Placental pericyte (primary cell): Measurements from ENCODE around the gene ENOX2. TPM values are rescaled to one million over a fixed set of nuclear protein-coding genes. Genes with fewer than 3 reads are reported as not detected.

Experiments
- total RNA-seq: library from RNA; depleted of rRNA; stranded (reverse); fragments of >200 nt; gene quantifications from 2 replicates; pipeline ENCODE4 v1.2.3, GENCODE V29; 2012

Gene ENOX2, protein sequence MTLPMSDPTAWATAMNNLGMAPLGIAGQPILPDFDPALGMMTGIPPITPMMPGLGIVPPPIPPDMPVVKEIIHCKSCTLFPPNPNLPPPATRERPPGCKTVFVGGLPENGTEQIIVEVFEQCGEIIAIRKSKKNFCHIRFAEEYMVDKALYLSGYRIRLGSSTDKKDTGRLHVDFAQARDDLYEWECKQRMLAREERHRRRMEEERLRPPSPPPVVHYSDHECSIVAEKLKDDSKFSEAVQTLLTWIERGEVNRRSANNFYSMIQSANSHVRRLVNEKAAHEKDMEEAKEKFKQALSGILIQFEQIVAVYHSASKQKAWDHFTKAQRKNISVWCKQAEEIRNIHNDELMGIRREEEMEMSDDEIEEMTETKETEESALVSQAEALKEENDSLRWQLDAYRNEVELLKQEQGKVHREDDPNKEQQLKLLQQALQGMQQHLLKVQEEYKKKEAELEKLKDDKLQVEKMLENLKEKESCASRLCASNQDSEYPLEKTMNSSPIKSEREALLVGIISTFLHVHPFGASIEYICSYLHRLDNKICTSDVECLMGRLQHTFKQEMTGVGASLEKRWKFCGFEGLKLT
- total RNA-seq: 10.9 and 11.4 TPM in 2 replicates

DNA sequence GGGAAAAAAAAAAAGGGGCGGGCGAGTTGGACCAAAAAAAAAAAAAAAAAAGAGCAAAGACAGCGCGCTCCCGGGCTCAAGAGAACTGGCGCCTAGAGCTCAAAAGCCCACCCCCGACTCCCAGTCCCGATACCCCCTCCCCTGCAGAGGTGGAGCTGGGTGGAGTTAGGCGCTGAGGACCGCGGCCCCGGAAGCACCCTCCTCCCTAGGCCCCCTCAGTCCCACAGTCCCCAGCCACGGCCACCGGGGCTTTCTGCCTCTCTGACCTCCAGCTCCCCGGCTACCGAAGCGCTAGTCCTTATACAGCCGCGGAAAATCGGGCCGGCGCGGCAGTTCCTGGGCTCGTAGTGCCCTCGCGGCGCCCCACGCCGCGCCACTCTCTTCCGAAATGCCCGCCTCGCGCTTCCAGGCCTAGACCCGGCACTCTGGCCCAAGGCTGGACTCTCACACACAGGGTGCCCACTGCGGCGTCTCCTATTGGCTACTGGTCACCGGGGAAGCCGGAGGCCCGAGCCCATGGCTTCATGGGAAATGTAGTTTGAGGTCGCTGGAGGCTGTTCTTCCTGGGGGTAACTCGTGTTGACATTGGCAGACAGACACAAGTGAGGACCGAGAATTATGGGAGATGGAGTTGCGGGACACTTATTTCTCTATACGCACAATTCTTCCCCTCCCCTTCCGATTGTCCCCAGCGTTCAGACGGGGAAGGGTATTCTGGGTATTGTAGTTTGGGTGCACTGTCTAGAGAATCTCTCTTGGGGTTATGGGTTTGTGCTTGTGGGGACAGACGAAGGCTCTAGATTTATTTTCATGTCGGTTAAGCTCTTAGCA lies at the start of gene ENOX2:
ENOX2 (minus strand) TSS at position 427 of the 831 bp plus-strand sequence. CDS start 199,993 bp downstream, outside the sequence.

Other genes starting within 250 kb of the ENOX2 start
- not detected in 2 replicates for gene ARHGAP36, start 155.1 kb upstream of the ENOX2 start, total RNA-seq